Measurements from ENCODE around the gene PVR. TPM values are rescaled to one million over a fixed set of nuclear protein-coding genes. Genes with fewer than 3 reads are reported as not detected.
"Not testable (repeated sequence)": the region's sequence is repeated elsewhere in the genome, so short reads cannot be mapped to it uniquely, and the experiment has no call there.

Gene PVR
- total RNA-seq, 1 donor from 2014 or later, result 69.4 TPM

DNA sequence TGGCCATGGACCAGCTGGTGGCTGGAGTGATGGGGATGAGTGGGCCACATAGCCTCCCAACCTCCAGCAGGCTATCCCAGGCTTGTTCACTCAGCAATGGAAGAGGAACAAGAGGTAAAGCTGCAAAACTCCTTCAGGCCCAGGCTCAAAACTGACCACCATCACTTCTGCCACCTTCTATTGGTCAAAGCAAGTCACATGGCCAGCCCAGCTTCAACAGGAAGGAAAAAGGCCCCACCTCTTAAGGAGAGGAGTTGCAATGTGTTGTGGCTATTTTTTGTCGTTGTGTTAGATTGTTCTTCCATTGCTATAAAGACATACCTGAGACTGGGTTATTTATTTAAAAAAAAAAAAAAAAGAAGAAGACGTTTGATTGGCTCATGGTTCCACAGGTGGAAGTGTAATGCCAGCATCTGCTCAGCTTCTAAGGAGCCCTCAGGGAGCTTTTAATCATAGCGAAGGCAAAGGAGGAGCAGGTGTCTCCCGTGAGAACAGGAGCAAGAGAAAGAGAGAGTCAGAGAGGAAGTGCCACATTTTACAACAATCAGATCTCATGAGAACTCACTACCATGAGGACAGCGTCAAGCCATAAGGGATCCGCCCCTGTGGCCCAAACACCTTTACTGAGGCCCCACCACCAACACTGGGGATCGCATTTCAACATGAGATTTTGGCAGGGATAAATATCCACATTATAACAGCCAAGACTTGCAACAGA lies 24.9 kb upstream of the PVR start:
- no peak for DNase-seq (ENCODE audit: low read depth in 2 of 2)

GRCh38 chr19:44620667-44621066 lies 23.0 kb upstream of the PVR start:
- peak in 1 of 2 donors; percentile 27 for DNase-seq (ENCODE audit: low read depth in 2 of 2)

- DNase-seq (ENCODE audit: low read depth in 2 of 2), result no peak
Observed at GRCh38 chr19:44621367-44621766, 22.3 kb upstream of the PVR start.

- peak; percentile 87 to 92 for DNase-seq (ENCODE audit: low read depth in 2 of 2)
Observed at GRCh38 chr19:44623080-44623479, 20.6 kb upstream of the PVR start.

DNA sequence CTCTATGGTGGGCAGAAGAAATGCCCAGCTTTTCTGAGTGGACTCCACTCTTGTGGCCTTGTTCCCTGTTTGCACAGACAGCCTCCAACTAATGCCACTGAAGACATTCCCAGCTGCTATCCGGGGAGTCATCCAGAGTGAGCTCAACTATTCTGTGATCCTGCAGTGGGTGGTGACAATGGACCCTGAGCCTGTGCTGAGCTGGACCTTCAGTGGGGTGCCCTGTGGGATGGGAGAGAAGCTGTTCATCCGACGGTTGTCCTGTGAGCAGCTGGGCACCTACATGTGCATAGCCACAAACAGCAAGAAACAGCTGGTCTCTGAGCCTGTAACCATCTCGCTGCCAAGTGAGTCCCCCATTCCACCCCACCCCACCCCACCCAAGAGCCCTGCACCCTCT lies 20.1 kb upstream of the PVR start:
- DNase-seq (ENCODE audit: low read depth in 2 of 2), result no peak

DNA sequence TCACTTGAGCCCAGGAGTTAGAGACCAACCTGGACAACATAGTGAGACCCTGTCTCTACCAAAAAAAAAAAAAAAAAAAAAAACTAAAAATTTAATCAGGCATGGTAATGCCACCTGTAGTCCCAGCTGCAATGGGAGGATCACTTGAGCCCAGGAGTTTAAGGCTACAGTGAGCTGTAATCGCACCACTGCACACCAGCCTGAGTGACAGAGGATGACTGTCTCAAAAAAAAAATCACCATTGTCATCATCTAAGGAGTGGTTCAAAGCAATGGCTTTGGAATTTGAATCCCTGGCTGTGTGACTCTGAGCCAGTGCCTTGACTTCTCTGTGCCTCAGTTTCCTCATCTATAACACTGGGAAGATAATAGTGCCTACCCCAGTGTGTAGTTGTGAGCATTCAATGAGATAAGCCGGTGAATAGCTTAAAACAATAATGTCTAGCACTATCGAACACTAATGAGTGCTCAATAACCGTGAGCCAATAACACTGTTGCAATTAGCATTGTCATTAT lies 18.8 kb upstream of the PVR start:
- DNase-seq (ENCODE audit: low read depth in 2 of 2), result no peak

- DNase-seq (ENCODE audit: low read depth in 2 of 2), result peak in 1 of 2 donors; percentile 84
Observed at GRCh38 chr19:44625637-44626036, 18.1 kb upstream of the PVR start.

- DNase-seq (ENCODE audit: low read depth in 2 of 2), result peak; percentile 96 to 97
Observed at GRCh38 chr19:44626048-44626624, 17.6 kb upstream of the PVR start.

GRCh38 chr19:44627631-44628030 lies 16.1 kb upstream of the PVR start:
- no peak for DNase-seq (ENCODE audit: low read depth in 2 of 2)

DNA sequence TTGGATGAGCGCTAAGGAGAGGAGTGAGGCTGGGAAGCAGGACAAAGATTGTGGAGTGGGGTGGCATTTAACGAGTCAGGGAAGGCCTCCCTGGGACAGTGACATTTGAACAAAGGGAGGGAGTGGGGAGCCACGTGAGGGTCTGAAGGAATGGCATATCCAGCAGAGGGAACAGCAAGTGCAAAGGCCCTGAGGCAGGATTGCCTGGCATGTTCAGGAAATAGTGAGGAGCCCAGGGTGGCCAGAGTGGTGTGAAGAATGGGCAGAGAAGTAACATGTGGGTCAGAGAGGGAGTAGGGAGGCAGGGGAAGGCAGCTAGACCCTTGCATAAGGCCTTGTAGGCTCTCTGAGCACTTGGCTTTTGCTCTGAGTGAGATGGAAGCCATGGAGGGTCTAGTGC lies 14.9 kb upstream of the PVR start:
- DNase-seq (ENCODE audit: low read depth in 2 of 2), result no peak

DNA sequence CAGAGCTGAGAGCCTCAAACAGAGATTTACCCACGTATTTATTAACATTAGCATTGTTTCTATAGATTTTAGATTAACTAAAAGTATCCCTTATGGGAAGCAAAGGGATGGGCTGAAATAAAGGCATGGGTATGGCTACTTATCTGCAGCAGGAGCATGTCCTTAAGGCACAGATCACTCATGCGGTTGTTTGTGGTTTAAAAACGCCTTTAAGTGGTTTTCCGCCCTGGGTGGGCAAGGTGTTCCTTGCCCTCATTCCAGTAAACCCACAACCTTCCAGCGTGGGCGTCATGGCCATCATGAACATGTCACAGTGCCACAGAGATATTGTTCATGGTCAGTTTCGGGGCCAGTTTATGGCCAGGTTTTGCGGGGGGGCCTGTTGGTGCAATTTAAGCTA lies 12.1 kb upstream of the PVR start:
- DNase-seq (ENCODE audit: low read depth in 2 of 2), result not testable (repeated sequence)

- peak in 1 of 2 donors; percentile 78 for DNase-seq (ENCODE audit: low read depth in 2 of 2)
Observed at GRCh38 chr19:44634058-44634457, 9.7 kb upstream of the PVR start.

GRCh38 chr19:44634785-44635184 lies 8.9 kb upstream of the PVR start:
- no peak for DNase-seq (ENCODE audit: low read depth in 2 of 2)

- no peak for DNase-seq (ENCODE audit: low read depth in 2 of 2)
Observed at GRCh38 chr19:44635581-44636438, 7.9 kb upstream of the PVR start.

- no peak for DNase-seq (ENCODE audit: low read depth in 2 of 2)
Observed at GRCh38 chr19:44636439-44637389, 7.0 kb upstream of the PVR start.

DNA sequence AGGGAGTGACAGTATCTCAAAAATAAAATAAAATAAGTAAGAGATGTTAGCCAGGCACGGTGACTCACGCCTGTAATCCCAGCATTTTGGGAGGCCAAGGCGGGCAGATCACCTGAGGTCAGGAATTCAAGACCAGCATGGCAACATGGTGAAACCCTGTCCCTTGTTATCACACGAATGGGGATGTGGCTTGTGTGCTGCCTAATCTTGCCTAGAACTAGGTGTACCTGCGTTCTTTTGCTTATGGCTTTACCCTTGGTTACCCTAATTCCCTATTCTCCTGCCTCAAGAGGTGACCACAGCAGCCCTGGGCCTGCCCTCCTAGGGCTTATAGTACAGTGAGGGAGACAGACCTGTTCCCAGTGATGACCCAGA lies 6.3 kb upstream of the PVR start:
- no peak for DNase-seq (ENCODE audit: low read depth in 2 of 2)

- DNase-seq (ENCODE audit: low read depth in 2 of 2), result peak; percentile 70 to 82
Observed at GRCh38 chr19:44640518-44640917, 3.2 kb upstream of the PVR start.

- DNase-seq (ENCODE audit: low read depth in 2 of 2), result no peak
Observed at GRCh38 chr19:44641501-44642265, 2.0 kb upstream of the PVR start.

DNA sequence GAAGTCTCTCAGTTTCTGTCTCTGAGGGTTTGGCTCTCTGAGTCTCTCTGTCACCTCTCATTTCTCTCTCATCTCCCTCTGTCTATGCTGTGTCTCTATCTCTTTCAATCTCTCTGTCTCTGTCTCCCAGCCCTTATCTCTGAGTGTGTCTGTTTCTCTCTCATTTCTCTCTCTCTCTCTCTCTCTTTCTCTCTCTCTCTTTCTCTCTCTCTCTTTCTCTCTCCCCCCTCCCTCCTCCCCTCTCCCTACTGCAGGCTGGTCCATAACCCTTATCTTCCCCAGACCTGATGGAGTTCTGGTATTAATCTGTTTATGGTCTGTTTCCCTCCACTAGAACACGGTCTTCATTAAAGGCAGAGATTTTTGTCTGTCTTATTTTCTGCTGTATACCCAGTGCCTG lies 1.3 kb upstream of the PVR start:
- no peak for DNase-seq (ENCODE audit: low read depth in 2 of 2)

GRCh38 chr19:44644402-44645016 lies 799 bp downstream of the PVR start:
- DNase-seq (ENCODE audit: low read depth in 2 of 2), result peak; percentile 62 to 67
